Right lobe of liver (tissue), 6 donors: ENCODE results near the gene GAD2. TPM values are rescaled to one million over a fixed set of nuclear protein-coding genes. Genes with fewer than 3 reads are reported as not detected.

Experiments used
- ATAC-seq, 4 donors: fragments of 200-7000 bp; cut with Tn5 transposase; one replicate each; pipeline ENCODE4 v1.9.1; 2020; ENCODE audit warnings: mild to moderate bottlenecking in 4 of 4, moderate library complexity in 4 of 4
- DNase-seq, 3 donors: peaks; one replicate each; pipeline ENCODE4 v3.0.0-alpha.2; 2020
- H3K27ac ChIP-seq, 3 donors: fragments of 200-600 bp; one replicate each; pipeline ENCODE4 v1.8.0; 2022
- H3K27me3 ChIP-seq, 2 donors: fragments of 200-600 bp; one replicate each; pipeline ENCODE4 v1.8.0; 2022
- H3K36me3 ChIP-seq, 4 donors: fragments of 200-600 bp; sonication (generic) in 1 of 4; one replicate each; pipeline versions ENCODE4 v1.5.1 to v1.8.0; 2017 to 2022; ENCODE audit warnings: control low read depth in 1 of 4
- H3K4me1 ChIP-seq, 4 donors: fragments of 200-600 bp; sonication (generic) in 1 of 4; one replicate each; pipeline versions ENCODE4 v1.5.1 to v1.8.0; 2017 to 2022; ENCODE audit warnings: control low read depth in 1 of 4
- H3K4me3 ChIP-seq, 3 donors: fragments of 200-600 bp; one replicate each; pipeline ENCODE4 v1.8.0; 2022
- H3K9me3 ChIP-seq, 4 donors: fragments of 200-600 bp; sonication (generic) in 1 of 4; one replicate each; pipeline versions ENCODE4 v1.5.1 to v1.8.0; 2017 to 2022; ENCODE audit warnings: control low read depth in 1 of 4
- CTCF ChIP-seq, 4 donors: fragments of 200-600 bp in 3 of 4; fragments of 450-650 bp in 1 of 4; IDR thresholded peaks; one replicate each; pipeline versions ENCODE4 v1.5.1 to v1.8.0; 2016 to 2022; ENCODE audit warnings: antibody characterized with exemption in 4 of 4, mild to moderate bottlenecking in 2 of 4
- POLR2A ChIP-seq: fragments of 450-650 bp; IDR thresholded peaks from one replicate; pipeline ENCODE4 v1.6.1; 2017; ENCODE audit warnings: antibody characterized with exemption, mild to moderate bottlenecking
- WGBS: methylation state at CpG from one replicate; pipeline ENCODE4 v1.1.6; 2018; ENCODE audit warnings: low coverage, low lambda C conversion rate; ENCODE audit not compliant: insufficient coverage; ENCODE audit errors: missing lambda C conversion rate; 5-methylcytosine and 5-hydroxymethylcytosine counted together
- intact Hi-C, 2 donors: fragments of 100-400 bp; cut with DNase I; formaldehyde crosslinking; loops; one replicate each; pipeline versions ENCODE4 v1.11.2 to v1.14.1; 2022
- total RNA-seq, 6 experiments: library from RNA; depleted of rRNA in 2 of 6; stranded (reverse); fragments of >200 nt in 2 of 6; fragmentation: NEBNext Ultra II Directional in 3 of 6; extraction: Animal tissue kit (Norgen Biotek cat#: 25700) in 3 of 6; gene quantifications; one replicate each; pipeline versions ENCODE4 v1.1.0 to v1.2.4, GENCODE V29; 2016 to 2023
- donor health status: DM: no; HTN: yes; CAD: no.
- donor health status: DM: no; HTN: no; CAD: no.
- donor health status: DM: no; HTN: no; CAD: no.
- donor health status: DM: no; HTN: yes; CAD: no.
- donor health status: DM: no; HTN: yes; CAD: no.

Gene GAD2
- total RNA-seq, 6 experiments from 2014 or later, result not detected

GRCh38 chr10:26222563-26222962 is 6.0 kb downstream of the GAD2 start:
- TF ChIP-seq POLR2A (no peak), CTCF (IDR thresholded peaks at IDR 0.05) (no peak)
- Histone ChIP-seq H3K4me1 (peaks cover 0 to 6% (median 0%) of the 10 kb centered on the region in 4 donors), H3K27ac (no peak overlapping the region), H3K9me3 (no peaks in the 10 kb centered on the region), H3K27me3 (peaks cover 5 to 28% of the 10 kb centered on the region in 2 donors), H3K4me3 (no peak overlapping the region), H3K36me3 (no peaks in the 10 kb centered on the region)
- intact Hi-C loops, result no loop called here
- 7% methylated on average over 3 of the region's 3 CpGs for WGBS
- DNase-seq, result no peak
- peak in 1 of 4 donors; percentile 16 for ATAC-seq

DNA sequence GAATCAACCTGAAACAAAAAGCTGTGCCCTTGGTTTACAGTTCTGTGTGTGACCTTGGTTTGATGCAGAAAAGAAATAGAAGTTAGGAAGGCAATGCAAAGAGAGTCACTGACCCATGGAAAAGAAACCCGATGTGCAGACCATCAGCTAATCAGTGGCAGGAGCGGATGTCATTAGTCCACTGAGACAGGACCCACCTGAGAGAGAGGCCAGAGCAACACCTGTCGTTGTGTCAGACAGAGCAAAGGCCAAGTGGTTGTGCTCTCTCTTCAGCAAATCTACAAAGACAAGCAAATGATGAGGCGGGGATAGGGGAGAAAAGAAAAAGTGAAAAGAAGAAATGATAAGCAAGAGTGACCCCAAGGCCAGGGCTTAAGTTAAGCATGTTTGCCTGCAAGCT is 8.7 kb downstream of the GAD2 start:
- ATAC-seq, result no peak

GRCh38 chr10:26227786-26228185 is 11.2 kb downstream of the GAD2 start:
- Histone ChIP-seq H3K27ac (no peak overlapping the region), H3K36me3 (no peaks in the 10 kb centered on the region), H3K27me3 (no peaks in the 10 kb centered on the region), H3K4me3 (no peak overlapping the region), H3K4me1 (no peaks in the 10 kb centered on the region), H3K9me3 (no peaks in the 10 kb centered on the region)
- intact Hi-C loops, result no loop called here
- no peak for DNase-seq
- TF ChIP-seq POLR2A, result no peak
- TF ChIP-seq CTCF (IDR thresholded peaks at IDR 0.05), result no peak
- ATAC-seq, result no peak
- no CpG with 5 or more reads among the region's 5 CpGs for WGBS

More for the DNA sequence above, 8.7 kb downstream of the GAD2 start:
- Histone ChIP-seq H3K4me3 (no peak overlapping the region), H3K36me3 (no peaks in the 10 kb centered on the region), H3K27me3 (peaks cover under 1 to 12% of the 10 kb centered on the region in 2 donors), H3K9me3 (no peaks in the 10 kb centered on the region), H3K4me1 (no peaks in the 10 kb centered on the region), H3K27ac (no peak overlapping the region)
- 43% methylated on average over 4 of the region's 4 CpGs for WGBS
- intact Hi-C loops, result no loop called here
- TF ChIP-seq POLR2A, result no peak
- TF ChIP-seq CTCF (IDR thresholded peaks at IDR 0.05), result no peak
- no peak for DNase-seq

DNA sequence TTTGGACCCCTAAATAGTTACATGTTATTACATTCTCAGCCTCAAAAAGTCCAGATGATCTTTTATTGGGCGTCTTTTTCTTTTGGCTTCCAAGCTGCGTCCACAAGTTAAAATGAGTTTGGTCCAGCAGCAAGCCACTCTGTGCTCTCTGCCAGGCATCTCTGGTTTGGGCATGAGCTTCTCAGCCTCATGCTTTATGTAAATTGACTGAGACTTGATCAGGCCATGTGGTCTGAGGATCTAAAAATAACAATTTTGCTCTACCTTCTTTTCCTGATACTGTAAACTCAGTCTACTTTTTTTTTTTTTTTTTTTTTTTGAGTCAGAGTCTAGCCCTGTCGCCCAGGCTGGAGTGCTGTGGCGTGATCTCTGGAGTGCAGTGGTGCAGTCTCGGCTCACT is 15.6 kb downstream of the GAD2 start:
- Histone ChIP-seq H3K9me3 (no peaks in the 10 kb centered on the region), H3K27me3 (no peaks in the 10 kb centered on the region), H3K36me3 (no peaks in the 10 kb centered on the region), H3K4me1 (no peaks in the 10 kb centered on the region), H3K4me3 (no peak overlapping the region), H3K27ac (no peak overlapping the region)
- no peak for ATAC-seq
- no peak for TF ChIP-seq CTCF (IDR thresholded peaks at IDR 0.05)
- no peak for TF ChIP-seq POLR2A
- no peak for DNase-seq
- 51% methylated on average over 2 of the region's 5 CpGs for WGBS
- intact Hi-C loops, result no loop called here

- no peak overlapping the region for H3K4me3 ChIP-seq
- no peaks in the 10 kb centered on the region for H3K36me3 ChIP-seq
- H3K9me3 ChIP-seq, result no peaks in the 10 kb centered on the region
- intact Hi-C loops, result no loop called here
- no peak overlapping the region for H3K27ac ChIP-seq
- DNase-seq (no peak), ATAC-seq (no peak)
- no peak for TF ChIP-seq POLR2A
- TF ChIP-seq CTCF (IDR thresholded peaks at IDR 0.05), result no peak
- H3K27me3 ChIP-seq, result no peaks in the 10 kb centered on the region
- 86% methylated on average over 6 of the region's 6 CpGs for WGBS
- H3K4me1 ChIP-seq, result no peaks in the 10 kb centered on the region
Observed at GRCh38 chr10:26235761-26236160, 19.2 kb downstream of the GAD2 start.
